ENCODE results near the gene SUMO3. TPM values are rescaled to one million over a fixed set of nuclear protein-coding genes. Genes with fewer than 3 reads are reported as not detected.

The SUMO3 gene
- total RNA-seq, 1 experiment from 2014 or later = 81.5 TPM

GRCh38 chr21:44844256-44844655 lies 26.4 kb upstream of the SUMO3 start:
- H3K27ac ChIP-seq = no peak overlapping the region
- H3F3A ChIP-seq (ENCODE audit: insufficient read depth, low read depth) = peaks cover 18% of the 10 kb centered on the region; the same call in 1 of the 2 replicates
- intact Hi-C loops (cut with micrococcal nuclease; ENCODE audit: unreplicated experiment) = no loop called here
- no peak overlapping the region for H3K4me3 ChIP-seq
- no peaks in the 10 kb centered on the region for H3K9me2 ChIP-seq (ENCODE audit: insufficient read depth)
- H3K4me1 ChIP-seq (replicated peaks; ENCODE audit: insufficient read depth) = no peaks in the 10 kb centered on the region
- ChIA-PET CTCF (no interaction called here), POLR2A (ENCODE audit: unreplicated experiment) (no interaction called here)
- DNase-seq = no peak
- no peak overlapping the region for H3K4me2 ChIP-seq
- no peaks in the 10 kb centered on the region for H3K27me3 ChIP-seq (ENCODE audit: insufficient read depth, low read depth)
- H4K20me1 ChIP-seq (ENCODE audit: insufficient read depth) = no peaks in the 10 kb centered on the region; the same call in 1 of the 2 replicates
- H2AFZ ChIP-seq = no peak overlapping the region
- no peaks in the 10 kb centered on the region for H3K79me2 ChIP-seq (ENCODE audit: low read depth)
- TF ChIP-seq EZH2 (IDR thresholded peaks at IDR 0.05; ENCODE audit: low read depth) (no peak), CTCF (conservative IDR thresholded peaks at IDR 0.05) (no peak)
- BruUV-seq (replicated peaks) = no TSS peak
- H3K36me3 ChIP-seq (ENCODE audit: low read depth) = no peaks in the 10 kb centered on the region
- no peaks in the 10 kb centered on the region for H3K9me3 ChIP-seq (ENCODE audit: insufficient read depth, low read depth)

DNA sequence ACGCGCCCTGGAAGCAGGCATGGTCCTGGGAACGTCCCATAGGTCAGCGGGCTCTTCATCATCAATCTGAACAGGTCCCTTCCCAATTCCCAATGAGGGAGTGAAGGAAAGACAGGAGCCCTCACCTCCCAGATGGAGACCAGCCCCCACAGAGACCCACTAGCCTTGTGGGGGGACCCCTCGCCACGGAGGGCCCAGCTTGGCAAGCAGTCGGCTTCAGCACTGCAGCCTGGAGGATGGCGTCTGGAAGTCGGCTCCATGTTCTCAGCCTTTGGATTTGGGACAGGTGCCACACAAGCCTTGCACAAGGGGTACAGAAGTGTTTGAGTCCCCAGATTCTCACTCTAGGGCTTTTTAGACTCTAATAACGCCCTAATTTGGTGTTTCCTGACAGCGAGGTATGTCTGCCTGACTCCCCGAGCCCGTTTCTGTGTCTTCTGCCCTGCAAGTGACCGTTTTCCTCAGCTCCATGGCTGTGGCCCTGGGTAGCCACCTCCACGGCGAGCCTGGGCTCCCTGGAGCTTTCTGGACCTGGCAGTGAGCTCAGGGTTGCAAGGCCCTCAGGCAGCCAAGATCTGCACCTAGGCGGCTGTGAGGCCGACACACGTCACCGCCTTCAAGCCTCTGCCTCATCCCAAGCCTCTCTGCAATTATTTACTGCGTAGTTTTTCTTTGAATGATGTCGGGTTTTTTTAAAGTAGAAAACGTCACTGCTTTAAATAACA lies 25.0 kb upstream of the SUMO3 start:
- H2AFZ ChIP-seq = no peak overlapping the region
- intact Hi-C loops (cut with micrococcal nuclease; ENCODE audit: unreplicated experiment) = no loop called here
- H4K20me1 ChIP-seq (ENCODE audit: insufficient read depth) = no peaks in the 10 kb centered on the region; the same call in 1 of the 2 replicates
- no peak overlapping the region for H3K27ac ChIP-seq
- H3K79me2 ChIP-seq (ENCODE audit: low read depth) = no peaks in the 10 kb centered on the region
- BruUV-seq (replicated peaks) = no TSS peak
- H3K4me3 ChIP-seq = no peak overlapping the region
- no peaks in the 10 kb centered on the region for H3K4me1 ChIP-seq (replicated peaks; ENCODE audit: insufficient read depth)
- peaks cover 18% of the 10 kb centered on the region; the same call in 1 of the 2 replicates for H3F3A ChIP-seq (ENCODE audit: insufficient read depth, low read depth)
- no peak overlapping the region for H3K4me2 ChIP-seq
- ChIA-PET CTCF (no interaction called here), POLR2A (ENCODE audit: unreplicated experiment) (no interaction called here)
- H3K9me3 ChIP-seq (ENCODE audit: insufficient read depth, low read depth) = no peaks in the 10 kb centered on the region
- H3K9me2 ChIP-seq (ENCODE audit: insufficient read depth) = no peaks in the 10 kb centered on the region
- no peaks in the 10 kb centered on the region for H3K36me3 ChIP-seq (ENCODE audit: low read depth)
- no peaks in the 10 kb centered on the region for H3K27me3 ChIP-seq (ENCODE audit: insufficient read depth, low read depth)
- TF ChIP-seq EZH2 (IDR thresholded peaks at IDR 0.05; ENCODE audit: low read depth) (no peak), CTCF (conservative IDR thresholded peaks at IDR 0.05) (no peak)
- no peak for DNase-seq

DNA sequence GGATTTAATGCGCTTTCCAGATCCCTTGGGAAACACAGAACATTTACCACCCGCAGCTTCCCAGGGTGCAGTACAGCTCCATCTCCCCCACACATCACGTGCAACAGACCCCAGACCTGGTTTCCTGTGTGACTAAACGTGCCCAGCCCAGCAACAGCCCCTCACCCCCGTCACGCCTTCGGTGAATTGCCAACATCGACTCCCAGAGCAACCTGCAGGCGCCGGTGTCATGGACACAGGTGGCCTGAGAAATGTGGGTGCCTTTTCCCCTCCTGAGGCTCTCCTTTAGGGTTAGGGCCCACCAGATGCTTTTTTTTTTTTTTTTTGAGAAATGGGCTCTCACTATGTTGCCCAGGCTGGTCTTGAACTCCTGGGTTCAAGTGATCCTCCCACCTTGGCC lies 24.2 kb upstream of the SUMO3 start:
- no peak overlapping the region for H3K4me2 ChIP-seq
- no peak overlapping the region for H3K4me3 ChIP-seq
- H3F3A ChIP-seq (ENCODE audit: insufficient read depth, low read depth) = peaks cover 18% of the 10 kb centered on the region; the same call in 1 of the 2 replicates
- no TSS peak for BruUV-seq (replicated peaks)
- POLR2A ChIA-PET (ENCODE audit: unreplicated experiment) = no interaction called here
- no peaks in the 10 kb centered on the region for H3K4me1 ChIP-seq (replicated peaks; ENCODE audit: insufficient read depth)
- no peaks in the 10 kb centered on the region for H3K27me3 ChIP-seq (ENCODE audit: insufficient read depth, low read depth)
- intact Hi-C loops (cut with micrococcal nuclease; ENCODE audit: unreplicated experiment) = no loop called here
- H3K27ac ChIP-seq = no peak overlapping the region
- H3K9me3 ChIP-seq (ENCODE audit: insufficient read depth, low read depth) = no peaks in the 10 kb centered on the region
- CTCF ChIA-PET = no interaction called here
- H3K9me2 ChIP-seq (ENCODE audit: insufficient read depth) = no peaks in the 10 kb centered on the region
- no peaks in the 10 kb centered on the region for H3K79me2 ChIP-seq (ENCODE audit: low read depth)
- TF ChIP-seq EZH2 (IDR thresholded peaks at IDR 0.05; ENCODE audit: low read depth) (no peak), CTCF (conservative IDR thresholded peaks at IDR 0.05) (no peak)
- DNase-seq = no peak
- H4K20me1 ChIP-seq (ENCODE audit: insufficient read depth) = no peaks in the 10 kb centered on the region; the same call in 1 of the 2 replicates
- no peak overlapping the region for H2AFZ ChIP-seq
- no peaks in the 10 kb centered on the region for H3K36me3 ChIP-seq (ENCODE audit: low read depth)

Data from PC-9 (cell line).